Measurements from ENCODE around the gene FRY. TPM values are rescaled to one million over a fixed set of nuclear protein-coding genes. Genes with fewer than 3 reads are reported as not detected.
A peak's percentile ranks its signal among the peaks of the same experiment; 100 is the strongest.

Gene FRY
- total and polyA plus RNA-seq, 2 of the 13 experiments (the other 11 are each of a cell fraction or from before 2014, with no cell fraction given): 8.2 to 13.1 TPM

GRCh38 chr13:32059511-32059984 is 28.0 kb downstream of the FRY start (continued):
- TF ChIP-seq PATZ1 (CRISPR knock-in tag; IDR thresholded peaks at IDR 0.05): peak; percentile 63
- TF ChIP-seq ZNF503 (CRISPR knock-in tag; IDR thresholded peaks at IDR 0.05): peak; percentile 56; the same call in 1 of the 2 replicates
- no peak for TF ChIP-seq ZNF362 (CRISPR knock-in tag; IDR thresholded peaks at IDR 0.05; ENCODE audit: borderline replicate concordance)
- no peak for TF ChIP-seq MBNL3 (CRISPR knock-in tag; conservative IDR thresholded peaks at IDR 0.05)
- no peak for TF ChIP-seq ZSCAN20 (CRISPR knock-in tag; IDR thresholded peaks at IDR 0.05; ENCODE audit: borderline replicate concordance)
- no peak for TF ChIP-seq MED13 (CRISPR knock-in tag; IDR thresholded peaks at IDR 0.05)
- no peak for TF ChIP-seq TCF12 (IDR thresholded peaks at IDR 0.05)
- TF ChIP-seq TCF12 (CRISPR knock-in tag; IDR thresholded peaks at IDR 0.05): 0 out of 2 replicates have a peak, but pooled peaks have one; percentile 40
- TF ChIP-seq MTA3 (CRISPR knock-in tag; IDR thresholded peaks at IDR 0.05): no peak
- no peak for TF ChIP-seq ZNF24 (IDR thresholded peaks at IDR 0.05)
- peak; percentile 48 for TF ChIP-seq TCF7 (IDR thresholded peaks at IDR 0.05; ENCODE audit: low read depth)
- TF ChIP-seq ZNF232 (CRISPR knock-in tag; IDR thresholded peaks at IDR 0.05; ENCODE audit: borderline replicate concordance): peak; percentile 100
- peak; percentile 17 for TF ChIP-seq STAG1 (CRISPR knock-in tag; IDR thresholded peaks at IDR 0.05)
- no peak for TF ChIP-seq FOXP1 (IDR thresholded peaks at IDR 0.05)
- peak; percentile 85 for TF ChIP-seq FOXP1 (CRISPR knock-in tag; IDR thresholded peaks at IDR 0.05)
- peak; percentile 99 for TF ChIP-seq ZSCAN25 (CRISPR knock-in tag; IDR thresholded peaks at IDR 0.05)
- TF ChIP-seq ERF (CRISPR knock-in tag; IDR thresholded peaks at IDR 0.05): peak; percentile 45; the same call in 1 of the 2 replicates
- TF ChIP-seq, protein P1, sequence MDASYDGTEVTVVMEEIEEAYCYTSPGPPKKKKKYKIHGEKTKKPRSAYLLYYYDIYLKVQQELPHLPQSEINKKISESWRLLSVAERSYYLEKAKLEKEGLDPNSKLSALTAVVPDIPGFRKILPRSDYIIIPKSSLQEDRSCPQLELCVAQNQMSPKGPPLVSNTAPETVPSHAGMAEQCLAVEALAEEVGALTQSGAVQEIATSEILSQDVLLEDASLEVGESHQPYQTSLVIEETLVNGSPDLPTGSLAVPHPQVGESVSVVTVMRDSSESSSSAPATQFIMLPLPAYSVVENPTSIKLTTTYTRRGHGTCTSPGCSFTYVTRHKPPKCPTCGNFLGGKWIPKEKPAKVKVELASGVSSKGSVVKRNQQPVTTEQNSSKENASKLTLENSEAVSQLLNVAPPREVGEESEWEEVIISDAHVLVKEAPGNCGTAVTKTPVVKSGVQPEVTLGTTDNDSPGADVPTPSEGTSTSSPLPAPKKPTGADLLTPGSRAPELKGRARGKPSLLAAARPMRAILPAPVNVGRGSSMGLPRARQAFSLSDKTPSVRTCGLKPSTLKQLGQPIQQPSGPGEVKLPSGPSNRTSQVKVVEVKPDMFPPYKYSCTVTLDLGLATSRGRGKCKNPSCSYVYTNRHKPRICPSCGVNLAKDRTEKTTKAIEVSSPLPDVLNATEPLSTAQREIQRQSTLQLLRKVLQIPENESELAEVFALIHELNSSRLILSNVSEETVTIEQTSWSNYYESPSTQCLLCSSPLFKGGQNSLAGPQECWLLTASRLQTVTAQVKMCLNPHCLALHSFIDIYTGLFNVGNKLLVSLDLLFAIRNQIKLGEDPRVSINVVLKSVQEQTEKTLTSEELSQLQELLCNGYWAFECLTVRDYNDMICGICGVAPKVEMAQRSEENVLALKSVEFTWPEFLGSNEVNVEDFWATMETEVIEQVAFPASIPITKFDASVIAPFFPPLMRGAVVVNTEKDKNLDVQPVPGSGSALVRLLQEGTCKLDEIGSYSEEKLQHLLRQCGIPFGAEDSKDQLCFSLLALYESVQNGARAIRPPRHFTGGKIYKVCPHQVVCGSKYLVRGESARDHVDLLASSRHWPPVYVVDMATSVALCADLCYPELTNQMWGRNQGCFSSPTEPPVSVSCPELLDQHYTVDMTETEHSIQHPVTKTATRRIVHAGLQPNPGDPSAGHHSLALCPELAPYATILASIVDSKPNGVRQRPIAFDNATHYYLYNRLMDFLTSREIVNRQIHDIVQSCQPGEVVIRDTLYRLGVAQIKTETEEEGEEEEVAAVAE (CRISPR knock-in tag; IDR thresholded peaks at IDR 0.05; ENCODE audit: borderline replicate concordance): peak; percentile 75; the same call in 1 of the 2 replicates
- TF ChIP-seq ZNF766 (CRISPR knock-in tag; IDR thresholded peaks at IDR 0.05; ENCODE audit: borderline replicate concordance): no peak
- TF ChIP-seq, protein P2, sequence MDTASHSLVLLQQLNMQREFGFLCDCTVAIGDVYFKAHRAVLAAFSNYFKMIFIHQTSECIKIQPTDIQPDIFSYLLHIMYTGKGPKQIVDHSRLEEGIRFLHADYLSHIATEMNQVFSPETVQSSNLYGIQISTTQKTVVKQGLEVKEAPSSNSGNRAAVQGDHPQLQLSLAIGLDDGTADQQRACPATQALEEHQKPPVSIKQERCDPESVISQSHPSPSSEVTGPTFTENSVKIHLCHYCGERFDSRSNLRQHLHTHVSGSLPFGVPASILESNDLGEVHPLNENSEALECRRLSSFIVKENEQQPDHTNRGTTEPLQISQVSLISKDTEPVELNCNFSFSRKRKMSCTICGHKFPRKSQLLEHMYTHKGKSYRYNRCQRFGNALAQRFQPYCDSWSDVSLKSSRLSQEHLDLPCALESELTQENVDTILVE (CRISPR knock-in tag; IDR thresholded peaks at IDR 0.05): peak; percentile 26; the same call in 1 of the 2 replicates
- TF ChIP-seq ZNF546 (CRISPR knock-in tag; conservative IDR thresholded peaks at IDR 0.05): no peak

All from HepG2 (cell line).